Astrocyte (in vitro differentiated cells and primary cell): ENCODE measurements around the gene NPIPA1.
"Not testable (repeated sequence)": the region's sequence is repeated elsewhere in the genome, so short reads cannot be mapped to it uniquely, and the experiment has no call there.

Experiments used
- EZH2 ChIP-seq: IDR thresholded peaks from 2 replicates; pipeline ENCODE4 v1.6.1; 2012; ENCODE audit warnings: mild to moderate bottlenecking, low read length, inconsistent platforms; ENCODE audit not compliant: insufficient read depth
- TF ChIP-seq, protein P1 (sequence below): IDR thresholded peaks from 2 replicates; pipeline ENCODE4 v1.5.1; 2011; ENCODE audit warnings: low read depth, mild to moderate bottlenecking, inconsistent platforms, low read length, moderate library complexity; ENCODE audit not compliant: insufficient read depth

GRCh38 chr16:14996702-14997101, 59.5 kb downstream of the NPIPA1 start:
- TF ChIP-seq, protein P1, sequence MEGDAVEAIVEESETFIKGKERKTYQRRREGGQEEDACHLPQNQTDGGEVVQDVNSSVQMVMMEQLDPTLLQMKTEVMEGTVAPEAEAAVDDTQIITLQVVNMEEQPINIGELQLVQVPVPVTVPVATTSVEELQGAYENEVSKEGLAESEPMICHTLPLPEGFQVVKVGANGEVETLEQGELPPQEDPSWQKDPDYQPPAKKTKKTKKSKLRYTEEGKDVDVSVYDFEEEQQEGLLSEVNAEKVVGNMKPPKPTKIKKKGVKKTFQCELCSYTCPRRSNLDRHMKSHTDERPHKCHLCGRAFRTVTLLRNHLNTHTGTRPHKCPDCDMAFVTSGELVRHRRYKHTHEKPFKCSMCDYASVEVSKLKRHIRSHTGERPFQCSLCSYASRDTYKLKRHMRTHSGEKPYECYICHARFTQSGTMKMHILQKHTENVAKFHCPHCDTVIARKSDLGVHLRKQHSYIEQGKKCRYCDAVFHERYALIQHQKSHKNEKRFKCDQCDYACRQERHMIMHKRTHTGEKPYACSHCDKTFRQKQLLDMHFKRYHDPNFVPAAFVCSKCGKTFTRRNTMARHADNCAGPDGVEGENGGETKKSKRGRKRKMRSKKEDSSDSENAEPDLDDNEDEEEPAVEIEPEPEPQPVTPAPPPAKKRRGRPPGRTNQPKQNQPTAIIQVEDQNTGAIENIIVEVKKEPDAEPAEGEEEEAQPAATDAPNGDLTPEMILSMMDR, result not testable (repeated sequence)
- TF ChIP-seq EZH2, result not testable (repeated sequence)
